Suprapubic skin (tissue), 4 donors: ENCODE measurements around the gene WWC1. TPM values are rescaled to one million over a fixed set of nuclear protein-coding genes. Genes with fewer than 3 reads are reported as not detected.

Experiments used
- DNase-seq, 2 donors: peaks; one replicate each; pipeline ENCODE4 v3.0.0-alpha.2; 2019; ENCODE audit warnings: low spot score in 2 of 2
- H3K27ac ChIP-seq: fragments of 200-600 bp; sonication (generic); one replicate; pipeline ENCODE4 v1.5.1; 2019
- H3K27me3 ChIP-seq: fragments of 200-600 bp; sonication (generic); one replicate; pipeline ENCODE4 v1.5.1; 2019
- H3K36me3 ChIP-seq: fragments of 200-600 bp; sonication (generic); one replicate; pipeline ENCODE4 v1.5.1; 2019
- H3K4me1 ChIP-seq: fragments of 200-600 bp; sonication (generic); one replicate; pipeline ENCODE4 v1.5.1; 2019
- H3K4me3 ChIP-seq: fragments of 200-600 bp; sonication (generic); one replicate; pipeline ENCODE4 v1.5.1; 2019; ENCODE audit warnings: mild to moderate bottlenecking
- H3K9me3 ChIP-seq: fragments of 200-600 bp; sonication (generic); one replicate; pipeline ENCODE4 v1.5.1; 2019
- EP300 ChIP-seq: sonication (generic); formaldehyde crosslinking; IDR thresholded peaks from one replicate; pipeline ENCODE4 v1.6.1; 2017; ENCODE audit warnings: antibody characterized with exemption
- POLR2A ChIP-seq, 2 donors: fragments of 450-650 bp; IDR thresholded peaks; one replicate each; pipeline ENCODE4 v1.6.1; 2017; ENCODE audit warnings: antibody characterized with exemption in 2 of 2, mild to moderate bottlenecking in 2 of 2, moderate library complexity in 2 of 2
- POLR2AphosphoS5 ChIP-seq, 3 donors: sonication (generic); formaldehyde crosslinking; IDR thresholded peaks; one replicate each; pipeline ENCODE4 v1.6.1; 2017; ENCODE audit warnings: antibody characterized with exemption in 3 of 3
- WGBS: methylation state at CpG from one replicate; pipeline ENCODE4 v1.1.5; 2018; 5-methylcytosine and 5-hydroxymethylcytosine counted together
- total RNA-seq, 4 donors: library from RNA; depleted of rRNA; stranded (reverse); fragments of >200 nt; gene quantifications; one replicate each; pipeline ENCODE4 v1.1.0, GENCODE V29; 2016
- TF ChIP-seq, protein P1 (sequence below), 2 donors: fragments of 200-600 bp in 1 of 2; fragments of 450-650 bp in 1 of 2; sonication (generic) in 1 of 2; IDR thresholded peaks; one replicate each; pipeline ENCODE4 v1.5.1; 2016 to 2019; ENCODE audit warnings: antibody characterized with exemption in 2 of 2, mild to moderate bottlenecking in 1 of 2, moderate library complexity in 1 of 2

WWC1 gene
- total RNA-seq, 4 donors from 2014 or later: 28.3 to 38.3 (median 31.6) TPM

DNA sequence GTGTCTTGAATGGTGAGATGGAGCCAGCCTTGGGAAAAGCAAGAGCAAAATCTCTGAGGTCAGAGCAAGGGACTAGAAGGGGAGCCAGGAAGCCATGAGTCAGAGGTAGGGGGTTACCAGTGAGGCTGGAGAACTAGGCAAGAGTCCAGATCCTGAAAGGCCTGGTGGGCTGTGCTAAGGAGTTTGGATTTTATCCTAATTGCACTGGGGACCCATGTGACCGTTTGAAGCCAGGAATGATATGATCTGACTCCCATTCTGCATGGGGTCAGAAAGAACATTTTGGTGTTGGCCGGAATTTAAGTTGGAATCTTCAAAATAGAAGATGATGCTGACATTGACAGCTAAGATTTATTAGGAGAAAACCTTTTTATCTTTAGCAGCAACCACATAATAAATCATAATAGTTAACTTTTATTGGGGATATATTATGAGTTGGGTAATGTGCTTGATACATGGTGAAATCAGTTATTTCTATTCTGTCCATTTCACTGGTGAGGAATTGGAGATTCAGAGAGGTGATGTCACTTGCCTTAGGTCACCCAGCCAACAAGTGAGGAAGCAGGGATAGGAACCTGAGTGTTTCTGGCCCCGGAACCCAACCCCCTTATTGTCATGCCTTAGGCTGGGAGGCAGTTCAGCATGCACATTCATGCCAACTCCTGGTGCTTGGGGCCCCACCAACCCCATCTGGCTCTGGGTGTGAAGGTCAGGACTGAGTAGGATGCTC, 133.3 kb downstream of the WWC1 start:
- no peaks in the 10 kb centered on the region for H3K36me3 ChIP-seq
- no peak for DNase-seq
- H3K27me3 ChIP-seq: no peaks in the 10 kb centered on the region
- WGBS: 68% methylated on average over 3 of the region's 3 CpGs
- H3K4me1 ChIP-seq: no peaks in the 10 kb centered on the region
- TF ChIP-seq POLR2A (IDR thresholded peaks at IDR 0.05) (no peak), EP300 (no peak), POLR2AphosphoS5 (IDR thresholded peaks at IDR 0.05) (no peak)
- TF ChIP-seq, protein P1, sequence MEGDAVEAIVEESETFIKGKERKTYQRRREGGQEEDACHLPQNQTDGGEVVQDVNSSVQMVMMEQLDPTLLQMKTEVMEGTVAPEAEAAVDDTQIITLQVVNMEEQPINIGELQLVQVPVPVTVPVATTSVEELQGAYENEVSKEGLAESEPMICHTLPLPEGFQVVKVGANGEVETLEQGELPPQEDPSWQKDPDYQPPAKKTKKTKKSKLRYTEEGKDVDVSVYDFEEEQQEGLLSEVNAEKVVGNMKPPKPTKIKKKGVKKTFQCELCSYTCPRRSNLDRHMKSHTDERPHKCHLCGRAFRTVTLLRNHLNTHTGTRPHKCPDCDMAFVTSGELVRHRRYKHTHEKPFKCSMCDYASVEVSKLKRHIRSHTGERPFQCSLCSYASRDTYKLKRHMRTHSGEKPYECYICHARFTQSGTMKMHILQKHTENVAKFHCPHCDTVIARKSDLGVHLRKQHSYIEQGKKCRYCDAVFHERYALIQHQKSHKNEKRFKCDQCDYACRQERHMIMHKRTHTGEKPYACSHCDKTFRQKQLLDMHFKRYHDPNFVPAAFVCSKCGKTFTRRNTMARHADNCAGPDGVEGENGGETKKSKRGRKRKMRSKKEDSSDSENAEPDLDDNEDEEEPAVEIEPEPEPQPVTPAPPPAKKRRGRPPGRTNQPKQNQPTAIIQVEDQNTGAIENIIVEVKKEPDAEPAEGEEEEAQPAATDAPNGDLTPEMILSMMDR (IDR thresholded peaks at IDR 0.05): no peak
- H3K27ac ChIP-seq: no peak overlapping the region
- H3K4me3 ChIP-seq: no peak overlapping the region
- no peaks in the 10 kb centered on the region for H3K9me3 ChIP-seq

DNA sequence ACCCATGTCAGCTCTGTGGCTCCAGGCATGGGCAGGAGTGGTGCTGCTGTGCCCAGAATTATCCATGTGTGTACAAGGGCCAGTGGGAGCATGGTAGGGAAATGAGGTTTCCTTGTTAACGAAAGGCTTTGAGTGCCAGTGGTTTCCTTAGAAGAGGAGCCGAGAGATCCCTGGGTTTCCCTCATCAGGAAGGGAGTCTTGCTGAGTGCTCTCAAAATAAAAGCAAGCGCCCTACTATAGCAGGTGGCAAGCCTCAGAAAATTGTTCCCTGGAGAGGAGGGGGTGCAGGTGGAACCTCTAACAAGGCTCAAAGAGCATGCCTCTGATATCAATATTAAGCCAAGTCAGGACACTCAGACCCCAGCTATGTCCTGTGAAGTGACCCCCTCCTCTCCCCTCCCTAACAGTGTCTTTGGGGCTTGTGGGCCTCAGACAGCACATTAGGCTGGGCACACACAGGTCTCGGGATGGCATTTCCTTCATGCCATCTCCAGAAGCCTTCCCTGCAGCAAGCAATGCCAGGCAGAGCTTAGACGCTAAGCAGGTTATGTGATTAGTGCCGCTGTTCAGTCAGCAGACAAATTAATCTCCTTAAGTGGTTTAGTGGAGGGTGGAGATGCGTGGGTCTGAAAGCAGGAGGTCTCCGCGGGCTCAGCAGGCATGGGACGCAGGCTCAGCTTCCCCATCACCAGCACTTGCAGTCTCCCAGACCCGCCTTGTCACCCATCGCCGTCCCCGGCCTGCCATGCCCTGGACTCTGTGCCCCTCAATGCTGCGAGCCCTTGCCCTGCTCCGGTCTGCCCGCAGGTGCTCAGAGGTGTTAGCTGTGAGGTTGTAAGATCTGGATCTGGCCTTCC, 134.8 kb downstream of the WWC1 start:
- TF ChIP-seq POLR2A (IDR thresholded peaks at IDR 0.05) (no peak), POLR2AphosphoS5 (IDR thresholded peaks at IDR 0.05) (no peak), EP300 (no peak)
- TF ChIP-seq, protein P1 (IDR thresholded peaks at IDR 0.05): no peak
- Histone ChIP-seq H3K9me3 (no peaks in the 10 kb centered on the region), H3K27ac (no peak overlapping the region), H3K4me1 (no peaks in the 10 kb centered on the region), H3K36me3 (no peaks in the 10 kb centered on the region), H3K4me3 (no peak overlapping the region), H3K27me3 (no peaks in the 10 kb centered on the region)
- no peak for DNase-seq
- 81% methylated on average over 4 of the region's 17 CpGs for WGBS

DNA sequence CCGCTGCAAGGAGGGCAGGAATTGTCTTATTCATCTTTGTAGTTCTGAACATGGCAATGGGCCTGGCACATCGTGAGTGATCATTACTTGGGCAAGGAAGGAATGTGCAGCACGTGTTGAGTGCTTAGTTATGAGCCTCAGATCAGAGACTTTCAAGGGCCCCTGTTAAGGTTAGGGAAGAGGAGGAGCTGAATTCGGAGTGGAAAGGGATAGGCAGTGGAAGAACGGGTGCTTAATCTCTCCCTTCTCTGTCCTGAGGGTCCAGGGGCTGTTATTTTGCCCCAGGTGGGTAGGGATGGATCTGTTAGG, 135.4 kb downstream of the WWC1 start:
- H3K27ac ChIP-seq: no peak overlapping the region
- H3K27me3 ChIP-seq: no peaks in the 10 kb centered on the region
- 78% methylated on average over 5 of the region's 5 CpGs for WGBS
- no peak overlapping the region for H3K4me3 ChIP-seq
- no peaks in the 10 kb centered on the region for H3K9me3 ChIP-seq
- DNase-seq: no peak
- no peaks in the 10 kb centered on the region for H3K4me1 ChIP-seq
- TF ChIP-seq POLR2A (IDR thresholded peaks at IDR 0.05): no peak
- TF ChIP-seq EP300: no peak
- TF ChIP-seq, protein P1 (IDR thresholded peaks at IDR 0.05): no peak
- TF ChIP-seq POLR2AphosphoS5 (IDR thresholded peaks at IDR 0.05): no peak
- H3K36me3 ChIP-seq: no peaks in the 10 kb centered on the region

DNA sequence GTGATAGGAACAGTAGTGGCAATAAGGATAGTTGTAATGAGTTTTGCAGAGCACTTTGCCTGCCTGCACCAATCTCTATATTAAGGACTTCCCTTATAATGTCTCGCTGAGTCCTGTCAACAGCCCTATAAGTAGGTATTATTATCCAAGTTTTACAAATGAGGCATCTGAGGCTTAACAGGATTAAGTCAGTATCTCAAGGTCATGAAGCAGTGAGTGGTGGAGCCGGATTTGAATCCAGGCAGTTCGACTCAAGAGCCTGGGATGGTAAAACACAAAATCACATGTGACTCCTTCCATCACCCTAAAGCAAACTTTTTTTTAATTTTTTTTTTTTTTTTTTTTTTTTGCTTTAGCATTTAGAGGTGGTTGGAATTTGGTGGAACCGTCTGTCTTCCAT, 135.8 kb downstream of the WWC1 start:
- H3K36me3 ChIP-seq: no peaks in the 10 kb centered on the region
- no peak overlapping the region for H3K4me3 ChIP-seq
- H3K9me3 ChIP-seq: no peaks in the 10 kb centered on the region
- H3K4me1 ChIP-seq: no peaks in the 10 kb centered on the region
- no peak for DNase-seq
- WGBS: 92% methylated on average over 4 of the region's 4 CpGs
- no peak for TF ChIP-seq POLR2A (IDR thresholded peaks at IDR 0.05)
- TF ChIP-seq POLR2AphosphoS5 (IDR thresholded peaks at IDR 0.05): no peak
- no peak for TF ChIP-seq EP300
- TF ChIP-seq, protein P1 (IDR thresholded peaks at IDR 0.05): no peak
- no peak overlapping the region for H3K27ac ChIP-seq
- H3K27me3 ChIP-seq: no peaks in the 10 kb centered on the region

DNA sequence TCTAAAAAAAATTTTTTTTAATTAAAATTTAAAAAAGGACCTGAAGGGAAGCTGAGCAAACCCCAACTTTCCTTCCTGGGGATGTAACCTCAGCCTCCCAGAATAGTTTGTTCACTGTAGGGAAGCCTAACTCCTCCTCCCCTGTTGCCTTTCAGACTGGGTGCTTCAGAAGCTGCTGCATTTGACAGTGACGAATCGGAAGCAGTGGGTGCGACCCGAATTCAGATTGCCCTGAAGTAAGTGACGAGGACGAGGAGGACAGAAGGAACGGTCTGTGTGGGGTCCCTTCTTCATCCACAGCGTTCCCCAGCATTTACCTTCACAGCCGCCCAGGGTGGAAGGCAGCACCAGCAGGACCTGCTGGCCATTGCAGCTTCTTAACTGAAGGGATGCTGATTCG, 137.1 kb downstream of the WWC1 start:
- H3K4me3 ChIP-seq: no peak overlapping the region
- TF ChIP-seq POLR2AphosphoS5 (IDR thresholded peaks at IDR 0.05): no peak
- TF ChIP-seq POLR2A (IDR thresholded peaks at IDR 0.05): no peak
- TF ChIP-seq, protein P1 (IDR thresholded peaks at IDR 0.05): no peak
- no peak for TF ChIP-seq EP300
- WGBS: 90% methylated on average over 10 of the region's 10 CpGs
- no peaks in the 10 kb centered on the region for H3K36me3 ChIP-seq
- H3K27ac ChIP-seq: no peak overlapping the region
- DNase-seq: no peak
- no peaks in the 10 kb centered on the region for H3K27me3 ChIP-seq
- no peaks in the 10 kb centered on the region for H3K9me3 ChIP-seq
- no peaks in the 10 kb centered on the region for H3K4me1 ChIP-seq
